Measurements from ENCODE around the gene DCAF11. TPM values are rescaled to one million over a fixed set of nuclear protein-coding genes. Genes with fewer than 3 reads are reported as not detected.

DCAF11 gene
- total RNA-seq, 1 donor from 2014 or later: 63.3 TPM

DNA sequence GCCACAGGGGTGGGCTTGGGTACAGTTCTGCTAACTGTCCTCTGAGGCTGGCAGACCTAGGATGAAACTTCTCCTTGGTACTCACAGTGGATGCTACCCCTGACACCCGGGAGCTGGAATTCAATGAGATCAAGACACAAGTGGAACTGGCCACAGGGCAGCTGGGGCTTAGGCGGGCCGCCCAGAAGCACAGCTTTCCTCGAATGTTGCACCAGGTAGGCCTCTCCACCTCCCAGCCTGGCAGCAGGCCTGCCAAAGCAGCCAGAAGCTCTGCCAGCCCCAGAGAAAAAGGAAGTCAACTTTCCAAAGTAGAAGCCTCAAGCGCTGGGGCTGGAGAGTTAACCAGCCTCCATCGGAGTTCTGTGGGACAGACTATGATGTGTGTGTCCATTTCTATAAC is 2.6 kb downstream of the DCAF11 start:
- Histone ChIP-seq H3K4me3 (ENCODE audit: low read depth, low read length) (no peak overlapping the region), H3K27me3 (ENCODE audit: control insufficient read depth, insufficient read depth, low read length) (no peaks in the 10 kb centered on the region), H3K36me3 (ENCODE audit: control insufficient read depth, insufficient read depth, low read length) (peaks cover 4% of the 10 kb centered on the region)
- TF ChIP-seq CTCF (IDR thresholded peaks at IDR 0.05; ENCODE audit: insufficient read depth, low read length, poor library complexity, severe bottlenecking): no peak
- DNase-seq (ENCODE audit: low read depth): no peak

- Histone ChIP-seq H3K27me3 (ENCODE audit: control insufficient read depth, insufficient read depth, low read length) (no peaks in the 10 kb centered on the region), H3K4me3 (ENCODE audit: low read depth, low read length) (no peak overlapping the region), H3K36me3 (ENCODE audit: control insufficient read depth, insufficient read depth, low read length) (peaks cover 4% of the 10 kb centered on the region)
- no peak for TF ChIP-seq CTCF (IDR thresholded peaks at IDR 0.05; ENCODE audit: insufficient read depth, low read length, poor library complexity, severe bottlenecking)
- no peak for DNase-seq (ENCODE audit: low read depth)
Observed at GRCh38 chr14:24119691-24120090, 5.1 kb downstream of the DCAF11 start.

- Histone ChIP-seq H3K36me3 (ENCODE audit: control insufficient read depth, insufficient read depth, low read length) (peaks cover 4% of the 10 kb centered on the region), H3K27me3 (ENCODE audit: control insufficient read depth, insufficient read depth, low read length) (no peaks in the 10 kb centered on the region), H3K4me3 (ENCODE audit: low read depth, low read length) (no peak overlapping the region)
- DNase-seq (ENCODE audit: low read depth): no peak
- TF ChIP-seq CTCF (IDR thresholded peaks at IDR 0.05; ENCODE audit: insufficient read depth, low read length, poor library complexity, severe bottlenecking): no peak
Observed at GRCh38 chr14:24121210-24121609, 6.6 kb downstream of the DCAF11 start.

- no peak for TF ChIP-seq CTCF (IDR thresholded peaks at IDR 0.05; ENCODE audit: insufficient read depth, low read length, poor library complexity, severe bottlenecking)
- Histone ChIP-seq H3K36me3 (ENCODE audit: control insufficient read depth, insufficient read depth, low read length) (peaks cover 4% of the 10 kb centered on the region), H3K4me3 (ENCODE audit: low read depth, low read length) (no peak overlapping the region), H3K27me3 (ENCODE audit: control insufficient read depth, insufficient read depth, low read length) (no peaks in the 10 kb centered on the region)
- DNase-seq (ENCODE audit: low read depth): no peak
Observed at GRCh38 chr14:24122416-24122815, 7.8 kb downstream of the DCAF11 start.

GRCh38 chr14:24122898-24123297 is 8.3 kb downstream of the DCAF11 start:
- Histone ChIP-seq H3K36me3 (ENCODE audit: control insufficient read depth, insufficient read depth, low read length) (peaks cover 4% of the 10 kb centered on the region), H3K4me3 (ENCODE audit: low read depth, low read length) (no peak overlapping the region), H3K27me3 (ENCODE audit: control insufficient read depth, insufficient read depth, low read length) (no peaks in the 10 kb centered on the region)
- no peak for TF ChIP-seq CTCF (IDR thresholded peaks at IDR 0.05; ENCODE audit: insufficient read depth, low read length, poor library complexity, severe bottlenecking)
- DNase-seq (ENCODE audit: low read depth): no peak

Measured in kidney epithelial cell (primary cell).